ENCODE measurements around the gene CDCA7L.
A peak's percentile ranks its signal among the peaks of the same experiment; 100 is the strongest.

GRCh38 chr7:21948364-21948763, 2.7 kb upstream of the CDCA7L start:
- no peak for TF ChIP-seq ZNF280D (tag by site-specific recombination; IDR thresholded peaks at IDR 0.05)
- TF ChIP-seq ZNF133 (tag by site-specific recombination; IDR thresholded peaks at IDR 0.05), result no peak
- no peak for TF ChIP-seq CTCF (tag by site-specific recombination; IDR thresholded peaks at IDR 0.05)
- no peak for TF ChIP-seq ZNF664 (tag by site-specific recombination; IDR thresholded peaks at IDR 0.05)
- no peak for TF ChIP-seq ELK4 (IDR thresholded peaks at IDR 0.05; ENCODE audit: borderline replicate concordance, low read depth, low read length)
- TF ChIP-seq PRDM4 (tag by site-specific recombination; IDR thresholded peaks at IDR 0.05), result 0 out of 2 replicates have a peak, but pooled peaks have one; percentile 20
- no peak for TF ChIP-seq ZNF274 (IDR thresholded peaks at IDR 0.05; ENCODE audit: low read length)
- TF ChIP-seq ZNF274 (tag by site-specific recombination; IDR thresholded peaks at IDR 0.05; ENCODE audit: borderline replicate concordance), result no peak
- no peak for TF ChIP-seq ZNF398 (tag by site-specific recombination; IDR thresholded peaks at IDR 0.05)
- no peak for TF ChIP-seq ZNF248 (tag by site-specific recombination; IDR thresholded peaks at IDR 0.05)
- TF ChIP-seq KLF10 (tag by site-specific recombination; IDR thresholded peaks at IDR 0.05), result no peak
- TF ChIP-seq PRDM6 (tag by site-specific recombination; IDR thresholded peaks at IDR 0.05), result peak; percentile 58
- no peak for TF ChIP-seq ZNF311 (tag by site-specific recombination; IDR thresholded peaks at IDR 0.05; ENCODE audit: borderline replicate concordance)
